ENCODE data around the gene CSPG5. TPM values are rescaled to one million over a fixed set of nuclear protein-coding genes. Genes with fewer than 3 reads are reported as not detected.
A peak's percentile ranks its signal among the peaks of the same experiment; 100 is the strongest.

The CSPG5 gene
- total and polyA plus RNA-seq, 4 donors = 0.33 to 7.0 (median 0.65) TPM

- Histone ChIP-seq H3K9me3 (ENCODE audit: control insufficient read depth, low read length) (no peaks in the 10 kb centered on the region), H3K27me3 (ENCODE audit: control insufficient read depth in 1 of 2, insufficient read depth in 2 of 2, low read length in 1 of 2) (no peaks in the 10 kb centered on the region), H3K4me1 (ENCODE audit: control insufficient read depth in 1 of 2, insufficient read depth in 2 of 2, low read length in 2 of 2) (no peaks in the 10 kb centered on the region), H3K4me3 (ENCODE audit: low read length in 2 of 2) (no peak overlapping the region), H3K36me3 (ENCODE audit: control insufficient read depth in 1 of 2, insufficient read depth in 2 of 2, low read length in 1 of 2) (no peaks in the 10 kb centered on the region), H3K27ac (ENCODE audit: low read depth in 1 of 2, low read length in 2 of 2) (no peak overlapping the region)
- WGBS, 2 donors = 84 to 87% methylated on average over 4 of the region's 4 CpGs
- ATAC-seq (ENCODE audit: low FRiP score) = no peak
- no peak for DNase-seq
- intact Hi-C loops (cut with DNase I) = no loop called here
These were observed 1.8 kb upstream of the CSPG5 start for GRCh38 chr3:47580481-47580880.

- intact Hi-C loops (cut with DNase I) = loop anchor here in 1 of 2 donors (5.0 kb wide), 1 partner anchor 92 kb away; no protein-coding TSS in a partner anchor
- H3K27ac ChIP-seq (ENCODE audit: low read depth in 1 of 2, low read length in 2 of 2) = no peak overlapping the region
- WGBS, 2 donors = 93 to 94% methylated on average over 2 of the region's 2 CpGs
- DNase-seq = no peak
- H3K9me3 ChIP-seq (ENCODE audit: control insufficient read depth, low read length) = no peaks in the 10 kb centered on the region
- ATAC-seq (ENCODE audit: low FRiP score) = no peak
- H3K27me3 ChIP-seq (ENCODE audit: control insufficient read depth in 1 of 2, insufficient read depth in 2 of 2, low read length in 1 of 2) = no peaks in the 10 kb centered on the region
- no peak overlapping the region for H3K4me3 ChIP-seq (ENCODE audit: low read length in 2 of 2)
- H3K36me3 ChIP-seq (ENCODE audit: control insufficient read depth in 1 of 2, insufficient read depth in 2 of 2, low read length in 1 of 2) = no peaks in the 10 kb centered on the region
- no peaks in the 10 kb centered on the region for H3K4me1 ChIP-seq (ENCODE audit: control insufficient read depth in 1 of 2, insufficient read depth in 2 of 2, low read length in 2 of 2)
These were observed 1.2 kb upstream of the CSPG5 start for GRCh38 chr3:47579875-47580274.

- Histone ChIP-seq H3K4me3 (ENCODE audit: low read length in 2 of 2) (peak overlapping the region; percentile 67 to 75), H3K36me3 (ENCODE audit: control insufficient read depth in 1 of 2, insufficient read depth in 2 of 2, low read length in 1 of 2) (no peaks in the 10 kb centered on the region), H3K9me3 (ENCODE audit: control insufficient read depth, low read length) (no peaks in the 10 kb centered on the region), H3K27me3 (ENCODE audit: control insufficient read depth in 1 of 2, insufficient read depth in 2 of 2, low read length in 1 of 2) (no peaks in the 10 kb centered on the region), H3K27ac (ENCODE audit: low read depth in 1 of 2, low read length in 2 of 2) (no peak overlapping the region), H3K4me1 (ENCODE audit: control insufficient read depth in 1 of 2, insufficient read depth in 2 of 2, low read length in 2 of 2) (no peaks in the 10 kb centered on the region)
- intact Hi-C loops (cut with DNase I) = loop anchor here in 1 of 2 donors (5.0 kb wide), 1 partner anchor 94 kb away; no protein-coding TSS in a partner anchor
- peak in 1 of 2 donors; percentile 83 for DNase-seq
- WGBS, 2 donors = 1 to 4% methylated on average over 48 to 57 of the region's 57 CpGs
- ATAC-seq (ENCODE audit: low FRiP score) = peak; percentile 45
These were observed 489 bp downstream of the CSPG5 start for GRCh38 chr3:47578119-47578632.

- no peaks in the 10 kb centered on the region for H3K4me1 ChIP-seq (ENCODE audit: control insufficient read depth in 1 of 2, insufficient read depth in 2 of 2, low read length in 2 of 2)
- no peaks in the 10 kb centered on the region for H3K9me3 ChIP-seq (ENCODE audit: control insufficient read depth, low read length)
- H3K27ac ChIP-seq (ENCODE audit: low read depth in 1 of 2, low read length in 2 of 2) = no peak overlapping the region
- ATAC-seq (ENCODE audit: low FRiP score) (peak; percentile 50), DNase-seq (peak in 1 of 2 donors; percentile 53)
- WGBS, 2 donors = 5 to 7% methylated on average over 40 to 49 of the region's 49 CpGs
- intact Hi-C loops (cut with DNase I) = loop anchor here in 1 of 2 donors (5.0 kb wide), 1 partner anchor 95 kb away; no protein-coding TSS in a partner anchor
- H3K4me3 ChIP-seq (ENCODE audit: low read length in 2 of 2) = peak overlapping the region; percentile 67 to 75
- H3K36me3 ChIP-seq (ENCODE audit: control insufficient read depth in 1 of 2, insufficient read depth in 2 of 2, low read length in 1 of 2) = no peaks in the 10 kb centered on the region
- no peaks in the 10 kb centered on the region for H3K27me3 ChIP-seq (ENCODE audit: control insufficient read depth in 1 of 2, insufficient read depth in 2 of 2, low read length in 1 of 2)
These were observed 1.0 kb downstream of the CSPG5 start for GRCh38 chr3:47577583-47578118.

- H3K9me3 ChIP-seq (ENCODE audit: control insufficient read depth, low read length) = no peaks in the 10 kb centered on the region
- intact Hi-C loops (cut with DNase I) = no loop called here
- H3K36me3 ChIP-seq (ENCODE audit: control insufficient read depth in 1 of 2, insufficient read depth in 2 of 2, low read length in 1 of 2) = no peaks in the 10 kb centered on the region
- no peak overlapping the region for H3K27ac ChIP-seq (ENCODE audit: low read depth in 1 of 2, low read length in 2 of 2)
- 38 to 44% methylated on average over 9 of the region's 9 CpGs for WGBS, 2 donors
- no peak overlapping the region for H3K4me3 ChIP-seq (ENCODE audit: low read length in 2 of 2)
- ATAC-seq (ENCODE audit: low FRiP score) = no peak
- H3K27me3 ChIP-seq (ENCODE audit: control insufficient read depth in 1 of 2, insufficient read depth in 2 of 2, low read length in 1 of 2) = no peaks in the 10 kb centered on the region
- H3K4me1 ChIP-seq (ENCODE audit: control insufficient read depth in 1 of 2, insufficient read depth in 2 of 2, low read length in 2 of 2) = no peaks in the 10 kb centered on the region
- no peak for DNase-seq
These were observed 5.2 kb downstream of the CSPG5 start for GRCh38 chr3:47573190-47574172.

GRCh38 chr3:47571391-47572175, 7.1 kb downstream of the CSPG5 start:
- no peaks in the 10 kb centered on the region for H3K4me1 ChIP-seq (ENCODE audit: control insufficient read depth in 1 of 2, insufficient read depth in 2 of 2, low read length in 2 of 2)
- WGBS, 2 donors = 89 to 91% methylated on average over 10 of the region's 10 CpGs
- H3K4me3 ChIP-seq (ENCODE audit: low read length in 2 of 2) = no peak overlapping the region
- no peaks in the 10 kb centered on the region for H3K9me3 ChIP-seq (ENCODE audit: control insufficient read depth, low read length)
- H3K27me3 ChIP-seq (ENCODE audit: control insufficient read depth in 1 of 2, insufficient read depth in 2 of 2, low read length in 1 of 2) = no peaks in the 10 kb centered on the region
- ATAC-seq (ENCODE audit: low FRiP score) = no peak
- DNase-seq = no peak
- intact Hi-C loops (cut with DNase I) = no loop called here
- no peaks in the 10 kb centered on the region for H3K36me3 ChIP-seq (ENCODE audit: control insufficient read depth in 1 of 2, insufficient read depth in 2 of 2, low read length in 1 of 2)
- H3K27ac ChIP-seq (ENCODE audit: low read depth in 1 of 2, low read length in 2 of 2) = no peak overlapping the region

- WGBS, 2 donors = 91 to 93% methylated on average over 6 of the region's 6 CpGs
- Histone ChIP-seq H3K36me3 (ENCODE audit: control insufficient read depth in 1 of 2, insufficient read depth in 2 of 2, low read length in 1 of 2) (no peaks in the 10 kb centered on the region), H3K4me3 (ENCODE audit: low read length in 2 of 2) (no peak overlapping the region), H3K4me1 (ENCODE audit: control insufficient read depth in 1 of 2, insufficient read depth in 2 of 2, low read length in 2 of 2) (no peaks in the 10 kb centered on the region), H3K27me3 (ENCODE audit: control insufficient read depth in 1 of 2, insufficient read depth in 2 of 2, low read length in 1 of 2) (no peaks in the 10 kb centered on the region), H3K27ac (ENCODE audit: low read depth in 1 of 2, low read length in 2 of 2) (no peak overlapping the region), H3K9me3 (ENCODE audit: control insufficient read depth, low read length) (no peaks in the 10 kb centered on the region)
- intact Hi-C loops (cut with DNase I) = no loop called here
- no peak for DNase-seq
- no peak for ATAC-seq (ENCODE audit: low FRiP score)
These were observed 9.8 kb downstream of the CSPG5 start for GRCh38 chr3:47568901-47569300.

- WGBS, 2 donors = 77 to 85% methylated on average over 4 of the region's 4 CpGs
These were observed 11.5 kb downstream of the CSPG5 start for GRCh38 chr3:47567149-47567548.

More at GRCh38 chr3:47567149-47567548, 11.5 kb downstream of the CSPG5 start:
- intact Hi-C loops (cut with DNase I) = no loop called here
- Histone ChIP-seq H3K36me3 (ENCODE audit: control insufficient read depth in 1 of 2, insufficient read depth in 2 of 2, low read length in 1 of 2) (no peaks in the 10 kb centered on the region), H3K4me3 (ENCODE audit: low read length in 2 of 2) (no peak overlapping the region), H3K4me1 (ENCODE audit: control insufficient read depth in 1 of 2, insufficient read depth in 2 of 2, low read length in 2 of 2) (no peaks in the 10 kb centered on the region), H3K9me3 (ENCODE audit: control insufficient read depth, low read length) (no peaks in the 10 kb centered on the region), H3K27ac (ENCODE audit: low read depth in 1 of 2, low read length in 2 of 2) (no peak overlapping the region), H3K27me3 (ENCODE audit: control insufficient read depth in 1 of 2, insufficient read depth in 2 of 2, low read length in 1 of 2) (no peaks in the 10 kb centered on the region)
- no peak for ATAC-seq (ENCODE audit: low FRiP score)
- DNase-seq = no peak
